DND-41 (cell line): Measurements from ENCODE around the gene PAGE1.

Source experiments
- ATAC-seq: fragments of 200-7000 bp; cut with Tn5 transposase; 3 replicates; pipeline ENCODE4 v1.9.1; 2021; ENCODE audit warnings: low read depth; ENCODE audit not compliant: insufficient read depth
- DNase-seq: peaks from one replicate; pipeline ENCODE4 v3.0.0-alpha.2; 2020
- H2AFZ ChIP-seq: 2 replicates; pipeline ENCODE4 v1.6.0; 2012; ENCODE audit warnings: low read depth, low read length
- H3K27ac ChIP-seq: 2 replicates; pipeline ENCODE4 v1.5.1; 2012; ENCODE audit warnings: low read length, inconsistent platforms
- H3K27me3 ChIP-seq: fragments of 200-600 bp; sonication (generic); 2 replicates; pipeline ENCODE4 v1.6.0; 2012; ENCODE audit warnings: low read length, mild to moderate bottlenecking, inconsistent platforms; ENCODE audit not compliant: insufficient read depth, poor library complexity
- H3K36me3 ChIP-seq: 2 replicates; pipeline ENCODE4 v1.5.1; 2012; ENCODE audit warnings: low read length, inconsistent platforms; ENCODE audit not compliant: insufficient read depth
- H3K4me1 ChIP-seq: 2 replicates; pipeline ENCODE4 v1.5.1; 2012; ENCODE audit warnings: mild to moderate bottlenecking, low read length; ENCODE audit not compliant: insufficient read depth
- H3K4me2 ChIP-seq: 2 replicates; pipeline ENCODE4 v1.6.0; 2012; ENCODE audit warnings: mild to moderate bottlenecking, moderate library complexity, low read length, inconsistent platforms; ENCODE audit not compliant: insufficient read depth
- H3K4me3 ChIP-seq, 2 experiments: fragments of 200-600 bp in 1 of 2; shearing (Covaris generic) in 1 of 2; 2 replicates each; pipeline ENCODE4 v1.5.1; 2012 to 2016; ENCODE audit warnings: inconsistent platforms in 2 of 2, low read length in 2 of 2, mild to moderate bottlenecking in 2 of 2, low read depth in 1 of 2, moderate library complexity in 1 of 2
- H3K79me2 ChIP-seq: 2 replicates; pipeline ENCODE4 v1.6.0; 2012; ENCODE audit warnings: low read length, inconsistent platforms; ENCODE audit not compliant: insufficient read depth
- H3K9ac ChIP-seq: 2 replicates; pipeline ENCODE4 v1.6.0; 2012; ENCODE audit warnings: low read depth, mild to moderate bottlenecking, inconsistent platforms, low read length, moderate library complexity
- H3K9me3 ChIP-seq: 2 replicates; pipeline ENCODE4 v1.5.1; 2012; ENCODE audit warnings: low read length, moderate library complexity, mild to moderate bottlenecking, inconsistent platforms; ENCODE audit not compliant: insufficient read depth, severe bottlenecking
- H4K20me1 ChIP-seq: 2 replicates; pipeline ENCODE4 v1.6.0; 2012; ENCODE audit warnings: low read length; ENCODE audit not compliant: insufficient read depth
- EZH2 ChIP-seq: IDR thresholded peaks from 3 replicates; pipeline ENCODE4 v1.6.1; 2012; ENCODE audit warnings: borderline replicate concordance, low read depth, mild to moderate bottlenecking, moderate library complexity, low read length, inconsistent platforms; ENCODE audit not compliant: severe bottlenecking
- TF ChIP-seq, protein P1 (sequence below): IDR thresholded peaks from 2 replicates; pipeline ENCODE4 v1.5.1; 2012; ENCODE audit warnings: borderline replicate concordance, low read length, moderate library complexity, mild to moderate bottlenecking; ENCODE audit not compliant: poor library complexity, severe bottlenecking; ENCODE audit errors: extremely low read depth

PAGE1 gene

GRCh38 chrX:49701323-49701722, 5.5 kb upstream of the PAGE1 start:
- Histone ChIP-seq H3K9me3 (no peaks in the 10 kb centered on the region), H4K20me1 (no peaks in the 10 kb centered on the region), H3K27me3 (no peaks in the 10 kb centered on the region), H3K4me1 (no peaks in the 10 kb centered on the region), H3K79me2 (no peaks in the 10 kb centered on the region), H3K27ac (no peak overlapping the region), H2AFZ (no peak overlapping the region), H3K4me2 (no peak overlapping the region), H3K4me3 (no peak overlapping the region), H3K36me3 (no peaks in the 10 kb centered on the region), H3K9ac (no peak overlapping the region)
- ATAC-seq (no peak), DNase-seq (no peak)
- TF ChIP-seq EZH2 = no peak
- TF ChIP-seq, protein P1, sequence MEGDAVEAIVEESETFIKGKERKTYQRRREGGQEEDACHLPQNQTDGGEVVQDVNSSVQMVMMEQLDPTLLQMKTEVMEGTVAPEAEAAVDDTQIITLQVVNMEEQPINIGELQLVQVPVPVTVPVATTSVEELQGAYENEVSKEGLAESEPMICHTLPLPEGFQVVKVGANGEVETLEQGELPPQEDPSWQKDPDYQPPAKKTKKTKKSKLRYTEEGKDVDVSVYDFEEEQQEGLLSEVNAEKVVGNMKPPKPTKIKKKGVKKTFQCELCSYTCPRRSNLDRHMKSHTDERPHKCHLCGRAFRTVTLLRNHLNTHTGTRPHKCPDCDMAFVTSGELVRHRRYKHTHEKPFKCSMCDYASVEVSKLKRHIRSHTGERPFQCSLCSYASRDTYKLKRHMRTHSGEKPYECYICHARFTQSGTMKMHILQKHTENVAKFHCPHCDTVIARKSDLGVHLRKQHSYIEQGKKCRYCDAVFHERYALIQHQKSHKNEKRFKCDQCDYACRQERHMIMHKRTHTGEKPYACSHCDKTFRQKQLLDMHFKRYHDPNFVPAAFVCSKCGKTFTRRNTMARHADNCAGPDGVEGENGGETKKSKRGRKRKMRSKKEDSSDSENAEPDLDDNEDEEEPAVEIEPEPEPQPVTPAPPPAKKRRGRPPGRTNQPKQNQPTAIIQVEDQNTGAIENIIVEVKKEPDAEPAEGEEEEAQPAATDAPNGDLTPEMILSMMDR = no peak

DNA sequence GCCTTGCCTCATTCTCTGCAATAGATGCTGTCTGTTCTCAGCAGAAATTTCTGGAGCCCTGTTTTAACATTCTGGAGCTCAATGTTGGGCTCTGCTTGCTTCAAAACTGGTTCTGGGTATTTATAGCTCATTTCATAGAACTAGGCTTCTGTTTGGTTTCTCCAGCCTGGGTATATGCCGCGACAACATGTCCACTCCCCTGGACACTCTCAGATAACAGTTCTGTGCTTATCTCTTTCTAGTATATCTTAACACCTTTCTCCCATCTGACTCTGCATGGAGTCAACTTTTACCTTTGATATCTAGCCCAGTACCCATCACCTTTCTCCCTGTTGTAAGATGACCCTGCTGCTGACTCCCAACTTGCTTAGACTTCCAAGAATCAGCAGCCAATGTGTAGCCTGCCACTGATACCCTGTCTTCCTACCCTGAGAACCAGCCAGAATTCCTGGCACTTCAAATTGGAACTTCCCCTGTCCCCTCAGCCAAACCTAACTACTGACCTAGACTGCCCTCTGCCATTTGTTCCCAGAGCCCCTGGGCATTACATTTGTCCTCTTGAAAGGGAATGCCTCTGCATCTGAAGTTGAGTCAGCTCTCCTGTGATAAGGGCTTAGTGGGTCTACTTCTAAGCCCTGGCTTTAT, 20.6 kb downstream of the PAGE1 start:
- H3K36me3 ChIP-seq = no peaks in the 10 kb centered on the region
- no peak overlapping the region for H2AFZ ChIP-seq
- no peak overlapping the region for H3K27ac ChIP-seq
- no peak overlapping the region for H3K4me2 ChIP-seq
- ATAC-seq (no peak), DNase-seq (no peak)
- no peak overlapping the region for H3K9ac ChIP-seq
- no peak overlapping the region for H3K4me3 ChIP-seq
- no peaks in the 10 kb centered on the region for H3K79me2 ChIP-seq
- TF ChIP-seq, protein P1 = no peak
- TF ChIP-seq EZH2 = no peak
- no peaks in the 10 kb centered on the region for H4K20me1 ChIP-seq
- no peaks in the 10 kb centered on the region for H3K27me3 ChIP-seq
- no peaks in the 10 kb centered on the region for H3K4me1 ChIP-seq
- no peaks in the 10 kb centered on the region for H3K9me3 ChIP-seq

- ATAC-seq (no peak), DNase-seq (no peak)
- H3K4me1 ChIP-seq = no peaks in the 10 kb centered on the region
- H3K79me2 ChIP-seq = no peaks in the 10 kb centered on the region
- no peak overlapping the region for H3K27ac ChIP-seq
- no peak overlapping the region for H3K4me3 ChIP-seq
- no peak overlapping the region for H3K9ac ChIP-seq
- TF ChIP-seq, protein P1 = no peak
- TF ChIP-seq EZH2 = no peak
- no peaks in the 10 kb centered on the region for H3K9me3 ChIP-seq
- no peak overlapping the region for H3K4me2 ChIP-seq
- no peak overlapping the region for H2AFZ ChIP-seq
- H3K27me3 ChIP-seq = no peaks in the 10 kb centered on the region
- H3K36me3 ChIP-seq = no peaks in the 10 kb centered on the region
- H4K20me1 ChIP-seq = no peaks in the 10 kb centered on the region
These were observed 22.4 kb downstream of the PAGE1 start for GRCh38 chrX:49673394-49673793.

DNA sequence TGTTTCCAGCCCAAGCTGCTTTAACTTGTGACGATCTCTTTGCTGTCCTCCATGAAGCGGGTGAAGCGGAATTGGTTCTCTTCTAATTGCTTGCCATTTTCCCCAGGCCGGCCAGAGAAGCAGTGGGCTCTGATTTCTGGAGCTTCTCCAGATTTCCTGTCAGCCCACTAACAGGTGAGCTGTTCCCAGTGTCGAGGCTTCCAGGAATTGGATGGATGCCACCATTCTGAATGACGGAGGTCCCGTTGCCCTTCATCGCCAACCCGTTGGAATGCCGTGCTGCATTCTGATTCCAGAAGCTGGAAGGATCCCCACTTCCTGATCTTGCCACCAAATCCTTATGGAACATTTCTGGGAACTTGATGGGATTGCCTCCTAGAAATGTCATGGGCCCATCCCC, 31.0 kb downstream of the PAGE1 start:
- ATAC-seq (no peak), DNase-seq (no peak)
- Histone ChIP-seq H3K4me2 (no peak overlapping the region), H2AFZ (no peak overlapping the region), H3K79me2 (no peaks in the 10 kb centered on the region), H3K9me3 (no peaks in the 10 kb centered on the region), H3K4me1 (no peaks in the 10 kb centered on the region), H4K20me1 (no peaks in the 10 kb centered on the region), H3K9ac (no peak overlapping the region), H3K27me3 (no peaks in the 10 kb centered on the region), H3K36me3 (no peaks in the 10 kb centered on the region), H3K27ac (no peak overlapping the region), H3K4me3 (no peak overlapping the region)
- TF ChIP-seq, protein P1 = no peak
- TF ChIP-seq EZH2 = no peak
